ENCODE results near the gene ADCY5.

ADCY5 gene

GRCh38 chr3:123357275-123357674, 91.6 kb downstream of the ADCY5 start:
- DNase-seq: no peak

GRCh38 chr3:123353850-123354233, 95.0 kb downstream of the ADCY5 start:
- DNase-seq: no peak

- no peak for DNase-seq
Measured at GRCh38 chr3:123353227-123353849, 95.6 kb downstream of the ADCY5 start.

- no peak for DNase-seq
Measured at GRCh38 chr3:123352134-123352554, 96.7 kb downstream of the ADCY5 start.

GRCh38 chr3:123351501-123351900, 97.4 kb downstream of the ADCY5 start:
- no peak for DNase-seq

- DNase-seq: no peak
Measured at GRCh38 chr3:123350971-123351370, 97.9 kb downstream of the ADCY5 start.

GRCh38 chr3:123349566-123350435, 99.1 kb downstream of the ADCY5 start:
- DNase-seq: no peak

GRCh38 chr3:123349201-123349535, 99.7 kb downstream of the ADCY5 start:
- no peak for DNase-seq

- no peak for DNase-seq
Measured at GRCh38 chr3:123348471-123349200, 100.3 kb downstream of the ADCY5 start.

GRCh38 chr3:123347691-123348264, 101.1 kb downstream of the ADCY5 start:
- peak; percentile 49 for DNase-seq

- no peak for DNase-seq
Measured at GRCh38 chr3:123347205-123347604, 101.7 kb downstream of the ADCY5 start.

GRCh38 chr3:123346021-123346420, 102.9 kb downstream of the ADCY5 start:
- no peak for DNase-seq

GRCh38 chr3:123344907-123345594, 103.8 kb downstream of the ADCY5 start:
- DNase-seq: no peak

- no peak for DNase-seq
Measured at GRCh38 chr3:123344175-123344906, 104.5 kb downstream of the ADCY5 start.

- DNase-seq: no peak
Measured at GRCh38 chr3:123343296-123344174, 105.4 kb downstream of the ADCY5 start.

GRCh38 chr3:123342631-123343080, 106.2 kb downstream of the ADCY5 start:
- no peak for DNase-seq

GRCh38 chr3:123341871-123342630, 106.8 kb downstream of the ADCY5 start:
- DNase-seq: no peak

- DNase-seq: no peak
Measured at GRCh38 chr3:123340336-123340735, 108.6 kb downstream of the ADCY5 start.

GRCh38 chr3:123339302-123339701, 109.6 kb downstream of the ADCY5 start:
- no peak for DNase-seq

- DNase-seq: no peak
Measured at GRCh38 chr3:123338620-123339061, 110.2 kb downstream of the ADCY5 start.

Measured in DMS53 (cell line).